ENCODE data around the gene MCHR1. TPM values are rescaled to one million over a fixed set of nuclear protein-coding genes. Genes with fewer than 3 reads are reported as not detected.

MCHR1 gene
- total and polyA plus RNA-seq, 4 donors = 0.23 to 2.4 (median 1.1) TPM

- H3K9me3 ChIP-seq (ENCODE audit: control insufficient read depth in 4 of 4, low read length in 3 of 4) = no peaks in the 10 kb centered on the region
- no peaks in the 10 kb centered on the region for H3K36me3 ChIP-seq (ENCODE audit: control insufficient read depth in 4 of 4, insufficient read depth in 3 of 4, low read depth in 1 of 4, low read length in 3 of 4)
- no peak for DNase-seq (ENCODE audit: low spot score)
- 83% methylated on average over 6 of the region's 6 CpGs for WGBS
- no peak overlapping the region for H3K27ac ChIP-seq (ENCODE audit: low read depth in 1 of 2, low read length in 2 of 2)
- no peak overlapping the region for H3K4me3 ChIP-seq (ENCODE audit: low read depth in 1 of 3, low read length in 3 of 3)
- H3K27me3 ChIP-seq (ENCODE audit: control insufficient read depth in 4 of 4, insufficient read depth in 4 of 4, low read length in 3 of 4) = no peaks in the 10 kb centered on the region
- H3K4me1 ChIP-seq (ENCODE audit: control insufficient read depth in 4 of 4, insufficient read depth in 4 of 4, low read length in 3 of 4) = peaks cover 0 to 7% (median under 1%) of the 10 kb centered on the region in 4 donors
- no peak for TF ChIP-seq NR2F2 (IDR thresholded peaks at IDR 0.05)
- TF ChIP-seq FOXA1 (IDR thresholded peaks at IDR 0.05) = no peak
- no peak for TF ChIP-seq RAD21 (IDR thresholded peaks at IDR 0.05)
- TF ChIP-seq SP1 (IDR thresholded peaks at IDR 0.05) = no peak
- TF ChIP-seq ATF3 (IDR thresholded peaks at IDR 0.05) = no peak
- no peak for TF ChIP-seq YY1 (IDR thresholded peaks at IDR 0.05)
- TF ChIP-seq JUND (IDR thresholded peaks at IDR 0.05) = no peak
- TF ChIP-seq FOXA2 (IDR thresholded peaks at IDR 0.05) = no peak
- TF ChIP-seq TAF1 (conservative IDR thresholded peaks at IDR 0.05) = no peak
- no peak for TF ChIP-seq CTCF (IDR thresholded peaks at IDR 0.05; ENCODE audit: low read depth, low read length, missing input control)
- TF ChIP-seq HNF4A (conservative IDR thresholded peaks at IDR 0.05) = no peak
- TF ChIP-seq EGR1 (IDR thresholded peaks at IDR 0.05; ENCODE audit: low read depth in 2 of 2) = no peak
- TF ChIP-seq HNF4G (IDR thresholded peaks at IDR 0.05) = no peak
- no peak for TF ChIP-seq GABPA (IDR thresholded peaks at IDR 0.05 in 1 of 2, conservative IDR thresholded peaks at IDR 0.05 in 1 of 2)
- no peak for TF ChIP-seq MAX (IDR thresholded peaks at IDR 0.05)
- H3K9ac ChIP-seq (ENCODE audit: low read depth in 1 of 2, low read length in 2 of 2) = no peak overlapping the region
These were observed 50.0 kb downstream of the MCHR1 start for GRCh38 chr22:40729284-40729683.

Other genes starting within 250 kb of the MCHR1 start
- 10 to 100 TPM; 10.0 to 22.0 TPM for gene MRTFA, start 42.8 kb upstream of the MCHR1 start, total RNA-seq
- 1 to 10 TPM; 7.5 to 9.2 TPM for gene MRTFA, start 42.8 kb upstream of the MCHR1 start, polyA plus RNA-seq
- 10 to 100 TPM in 1 of 2 donors, 1 to 10 TPM in 1; 7.3 to 17.5 TPM for gene SLC25A17, start 139.9 kb downstream of the MCHR1 start, total RNA-seq
- gene SLC25A17, start 139.9 kb downstream of the MCHR1 start, polyA plus RNA-seq = 10 to 100 TPM in 1 of 2 donors, 1 to 10 TPM in 1; 9.9 to 12.5 TPM
- 10 to 100 TPM; 90.6 to 91.5 TPM for gene ST13, start 177.2 kb downstream of the MCHR1 start, total RNA-seq
- 100 to 1,000 TPM in 1 of 2 donors, 10 to 100 TPM in 1; 82.3 to 112 TPM for gene ST13, start 177.2 kb downstream of the MCHR1 start, polyA plus RNA-seq
- gene XPNPEP3, start 177.7 kb downstream of the MCHR1 start, total RNA-seq = 10 to 100 TPM; 10.1 to 16.4 TPM
- 1 to 10 TPM; 5.5 to 7.1 TPM for gene XPNPEP3, start 177.7 kb downstream of the MCHR1 start, polyA plus RNA-seq
- not detected for gene DNAJB7, start 182.6 kb downstream of the MCHR1 start, total RNA-seq
- under 1 TPM in 1 of 2 donors, not detected in 1; 0.15 TPM for gene DNAJB7, start 182.6 kb downstream of the MCHR1 start, polyA plus RNA-seq